ENCODE results near the gene METTL25B.

DNA sequence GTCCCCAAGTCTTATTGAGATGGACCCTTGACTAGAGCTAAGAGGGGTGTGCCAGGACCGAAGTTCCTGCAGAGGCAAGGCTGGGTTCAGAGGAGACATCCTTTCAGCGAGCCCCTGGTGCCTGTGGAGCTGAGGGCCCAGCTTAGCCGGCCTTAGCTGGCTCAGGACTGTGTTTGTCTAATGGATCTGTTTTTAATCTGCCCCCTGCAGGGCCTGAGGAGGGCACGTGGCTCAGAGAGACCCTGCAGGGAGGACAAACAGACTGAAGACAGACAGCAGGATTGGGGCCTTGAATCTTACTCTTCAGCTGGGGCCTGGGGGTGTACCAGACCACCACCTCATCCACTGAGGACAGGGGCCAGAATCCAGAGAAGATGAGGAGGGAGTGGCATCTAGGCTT lies 24.5 kb upstream of the METTL25B start:
- TF ChIP-seq, protein P1, sequence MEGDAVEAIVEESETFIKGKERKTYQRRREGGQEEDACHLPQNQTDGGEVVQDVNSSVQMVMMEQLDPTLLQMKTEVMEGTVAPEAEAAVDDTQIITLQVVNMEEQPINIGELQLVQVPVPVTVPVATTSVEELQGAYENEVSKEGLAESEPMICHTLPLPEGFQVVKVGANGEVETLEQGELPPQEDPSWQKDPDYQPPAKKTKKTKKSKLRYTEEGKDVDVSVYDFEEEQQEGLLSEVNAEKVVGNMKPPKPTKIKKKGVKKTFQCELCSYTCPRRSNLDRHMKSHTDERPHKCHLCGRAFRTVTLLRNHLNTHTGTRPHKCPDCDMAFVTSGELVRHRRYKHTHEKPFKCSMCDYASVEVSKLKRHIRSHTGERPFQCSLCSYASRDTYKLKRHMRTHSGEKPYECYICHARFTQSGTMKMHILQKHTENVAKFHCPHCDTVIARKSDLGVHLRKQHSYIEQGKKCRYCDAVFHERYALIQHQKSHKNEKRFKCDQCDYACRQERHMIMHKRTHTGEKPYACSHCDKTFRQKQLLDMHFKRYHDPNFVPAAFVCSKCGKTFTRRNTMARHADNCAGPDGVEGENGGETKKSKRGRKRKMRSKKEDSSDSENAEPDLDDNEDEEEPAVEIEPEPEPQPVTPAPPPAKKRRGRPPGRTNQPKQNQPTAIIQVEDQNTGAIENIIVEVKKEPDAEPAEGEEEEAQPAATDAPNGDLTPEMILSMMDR (conservative IDR thresholded peaks at IDR 0.05) = no peak; the same call in 1 of the 2 replicates
- no peak for TF ChIP-seq EZH2 (IDR thresholded peaks at IDR 0.05; ENCODE audit: low read depth)

Data from PC-9 (cell line).